Measurements from ENCODE around the gene IGSF8.

DNA sequence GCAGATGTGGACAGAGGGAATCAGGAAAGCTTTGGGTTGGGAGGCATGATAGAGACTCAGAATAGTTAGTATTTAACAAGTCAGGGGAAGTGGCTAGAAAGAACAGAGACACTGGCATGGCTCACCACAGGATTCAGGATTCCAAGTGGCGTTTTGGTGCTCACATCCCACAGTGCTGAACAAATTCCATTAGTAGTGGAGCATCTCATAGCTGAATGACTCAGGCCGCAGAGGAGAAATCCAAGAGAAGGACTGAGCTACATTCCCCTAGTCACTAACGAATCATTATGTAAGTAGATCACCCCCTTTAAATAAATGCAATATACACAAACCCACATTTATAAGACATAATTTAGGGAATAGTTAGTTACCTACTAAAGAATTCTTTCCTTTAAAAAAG lies 22.1 kb downstream of the IGSF8 start:
- TF ChIP-seq GABPA (IDR thresholded peaks at IDR 0.05; ENCODE audit: borderline replicate concordance, insufficient read depth, low read length), result no peak
- no peak for TF ChIP-seq EP300 (IDR thresholded peaks at IDR 0.05; ENCODE audit: borderline replicate concordance in 1 of 2, low read depth in 2 of 2, low read length in 2 of 2)

Measured in H1 (cell line).